ENCODE data around the gene NT5DC1. TPM values are rescaled to one million over a fixed set of nuclear protein-coding genes. Genes with fewer than 3 reads are reported as not detected.

NT5DC1 gene
- total and polyA plus RNA-seq, 7 experiments from 2014 or later: 30.5 to 53.4 (median 45.8) TPM

DNA sequence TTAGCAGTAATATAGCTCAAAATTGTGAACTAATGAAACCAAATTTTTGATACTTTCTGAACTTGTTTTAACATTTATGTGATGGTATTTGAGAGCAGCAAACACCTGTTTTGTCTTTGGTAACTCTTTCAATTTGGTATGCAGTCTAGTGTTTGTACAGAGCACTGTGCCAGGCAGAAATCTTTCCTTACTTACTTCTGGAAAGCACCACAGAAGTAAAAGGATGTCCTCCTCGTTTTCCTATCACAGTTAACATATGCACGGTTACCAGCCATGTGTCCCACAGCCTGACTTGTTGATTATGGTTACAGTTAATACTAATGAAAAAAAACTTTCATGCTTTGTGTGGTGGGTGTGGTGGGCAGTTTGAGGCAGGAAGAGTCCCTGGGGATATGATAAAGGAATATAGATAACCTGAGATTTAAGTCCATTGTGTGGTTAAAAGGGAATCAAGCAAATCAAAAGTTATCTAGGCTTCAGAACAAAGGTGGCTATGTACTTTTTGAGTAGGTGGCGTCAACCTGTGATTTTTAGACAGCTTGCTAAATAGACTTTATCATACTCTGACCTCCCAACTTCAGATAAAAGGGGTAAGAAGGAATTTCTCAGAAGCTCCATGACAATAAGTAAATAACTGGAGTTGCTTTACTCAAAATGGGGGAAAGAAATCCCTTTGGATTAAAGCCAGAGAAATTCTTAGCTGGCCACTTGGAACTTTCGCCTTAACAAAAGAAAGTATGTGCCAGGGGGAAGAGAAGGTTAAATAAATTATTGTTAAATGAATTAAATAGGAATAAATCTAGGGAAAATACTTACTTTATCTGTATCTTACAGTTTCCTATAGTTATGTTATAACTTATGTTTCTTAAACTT is 45.4 kb downstream of the NT5DC1 start:
- no peak for ATAC-seq
- H3K4me3 ChIP-seq (ENCODE audit: low read length): no peak overlapping the region
- H3K4me1 ChIP-seq (ENCODE audit: control insufficient read depth in 2 of 2, insufficient read depth in 2 of 2, low read length in 2 of 2): no peaks in the 10 kb centered on the region
- POLR2A ChIA-PET: no interaction called here
- no peak overlapping the region for H3K4me3 Mint-ChIP-seq
- H3K4me1 Mint-ChIP-seq: peaks cover 0 to 5% (median 0%) of the 10 kb centered on the region in 7 donors
- H3K36me3 ChIP-seq (ENCODE audit: control insufficient read depth in 2 of 3, insufficient read depth in 3 of 3, low read length in 3 of 3): no peaks in the 10 kb centered on the region
- H3K27me3 ChIP-seq (ENCODE audit: control insufficient read depth in 2 of 2, insufficient read depth in 2 of 2, low read length in 2 of 2): no peaks in the 10 kb centered on the region
- CTCF ChIA-PET: no interaction called here
- intact Hi-C loops (cut with micrococcal nuclease): no loop called here
- no peak overlapping the region for H3K27ac ChIP-seq (ENCODE audit: low read depth, low read length)
- H3K9me3 Mint-ChIP-seq: no peaks in the 10 kb centered on the region
- peaks cover 0 to 22% (median 5%) of the 10 kb centered on the region in 5 donors for H3K36me3 Mint-ChIP-seq
- no peak overlapping the region for H3K27ac Mint-ChIP-seq
- no peaks in the 10 kb centered on the region for H3K27me3 Mint-ChIP-seq
- no peak for DNase-seq
- H3K9me3 ChIP-seq (ENCODE audit: control insufficient read depth in 2 of 3, low read length in 3 of 3): no peaks in the 10 kb centered on the region

DNA sequence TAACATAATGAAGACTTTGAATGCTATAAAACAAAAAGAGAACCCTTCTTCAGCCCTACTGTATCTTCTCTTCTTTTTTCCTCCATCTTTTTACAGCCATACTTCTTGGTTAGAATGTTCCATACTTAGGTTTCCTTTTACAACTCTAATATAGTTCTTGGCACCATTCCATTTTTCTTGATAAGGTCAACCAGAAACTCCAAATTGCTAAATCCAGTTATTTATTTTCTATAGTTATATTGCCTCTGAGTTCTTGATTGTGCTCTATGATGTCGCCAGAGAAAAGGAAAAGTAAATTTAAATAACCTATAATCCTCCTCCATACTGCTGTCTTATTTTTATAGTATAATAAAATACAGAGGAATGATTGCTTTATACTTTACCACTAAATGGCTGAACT is 52.0 kb downstream of the NT5DC1 start:
- H3K27ac Mint-ChIP-seq: no peak overlapping the region
- ATAC-seq: no peak
- no peaks in the 10 kb centered on the region for H3K4me1 ChIP-seq (ENCODE audit: control insufficient read depth in 2 of 2, insufficient read depth in 2 of 2, low read length in 2 of 2)
- H3K4me1 Mint-ChIP-seq: peaks cover 0 to 17% (median 12%) of the 10 kb centered on the region in 7 donors
- H3K9me3 Mint-ChIP-seq: no peaks in the 10 kb centered on the region
- no peaks in the 10 kb centered on the region for H3K27me3 Mint-ChIP-seq
- peaks cover 0 to 22% (median 6%) of the 10 kb centered on the region in 5 donors for H3K36me3 Mint-ChIP-seq
- no peak overlapping the region for H3K27ac ChIP-seq (ENCODE audit: low read depth, low read length)
- POLR2A ChIA-PET: no interaction called here
- H3K36me3 ChIP-seq (ENCODE audit: control insufficient read depth in 2 of 3, insufficient read depth in 3 of 3, low read length in 3 of 3): no peaks in the 10 kb centered on the region
- CTCF ChIA-PET: no interaction called here
- H3K4me3 Mint-ChIP-seq: no peak overlapping the region
- intact Hi-C loops (cut with micrococcal nuclease): no loop called here
- no peak overlapping the region for H3K4me3 ChIP-seq (ENCODE audit: low read length)
- no peaks in the 10 kb centered on the region for H3K9me3 ChIP-seq (ENCODE audit: control insufficient read depth in 2 of 3, low read length in 3 of 3)
- no peak for DNase-seq
- H3K27me3 ChIP-seq (ENCODE audit: control insufficient read depth in 2 of 2, insufficient read depth in 2 of 2, low read length in 2 of 2): no peaks in the 10 kb centered on the region

DNA sequence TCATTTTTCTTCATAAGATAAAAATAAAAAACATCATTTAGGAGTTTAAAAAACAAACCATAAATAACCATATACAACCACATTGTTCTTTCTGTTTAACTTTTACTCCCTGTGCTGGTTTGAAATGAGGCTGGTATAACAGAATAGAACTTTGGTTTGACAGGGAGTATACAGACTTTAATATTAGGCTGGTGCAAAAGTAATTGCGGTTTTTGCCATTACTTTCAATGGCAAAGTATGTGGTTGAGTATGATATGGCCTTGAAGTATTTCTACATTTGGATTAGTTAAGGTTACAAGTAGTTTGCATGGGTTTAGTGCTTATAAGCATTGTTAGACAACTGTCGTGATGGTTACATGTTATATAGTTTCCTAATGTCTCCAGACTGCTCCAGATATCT is 54.2 kb downstream of the NT5DC1 start:
- no peak for ATAC-seq
- no peaks in the 10 kb centered on the region for H3K27me3 Mint-ChIP-seq
- Histone ChIP-seq H3K36me3 (ENCODE audit: control insufficient read depth in 2 of 3, insufficient read depth in 3 of 3, low read length in 3 of 3) (no peaks in the 10 kb centered on the region), H3K27ac (ENCODE audit: low read depth, low read length) (no peak overlapping the region), H3K4me3 (ENCODE audit: low read length) (no peak overlapping the region), H3K9me3 (ENCODE audit: control insufficient read depth in 2 of 3, low read length in 3 of 3) (no peaks in the 10 kb centered on the region), H3K27me3 (ENCODE audit: control insufficient read depth in 2 of 2, insufficient read depth in 2 of 2, low read length in 2 of 2) (no peaks in the 10 kb centered on the region), H3K4me1 (ENCODE audit: control insufficient read depth in 2 of 2, insufficient read depth in 2 of 2, low read length in 2 of 2) (no peaks in the 10 kb centered on the region)
- peaks cover 5 to 32% (median 19%) of the 10 kb centered on the region in 5 donors for H3K36me3 Mint-ChIP-seq
- peaks cover 0 to 5% (median 0%) of the 10 kb centered on the region in 11 donors for H3K9me3 Mint-ChIP-seq
- no peak overlapping the region for H3K27ac Mint-ChIP-seq
- no peak for DNase-seq
- H3K4me1 Mint-ChIP-seq: peaks cover 0 to 20% (median 12%) of the 10 kb centered on the region in 7 donors
- POLR2A ChIA-PET: no interaction called here
- CTCF ChIA-PET: no interaction called here
- intact Hi-C loops (cut with micrococcal nuclease): no loop called here
- H3K4me3 Mint-ChIP-seq: no peak overlapping the region

DNA sequence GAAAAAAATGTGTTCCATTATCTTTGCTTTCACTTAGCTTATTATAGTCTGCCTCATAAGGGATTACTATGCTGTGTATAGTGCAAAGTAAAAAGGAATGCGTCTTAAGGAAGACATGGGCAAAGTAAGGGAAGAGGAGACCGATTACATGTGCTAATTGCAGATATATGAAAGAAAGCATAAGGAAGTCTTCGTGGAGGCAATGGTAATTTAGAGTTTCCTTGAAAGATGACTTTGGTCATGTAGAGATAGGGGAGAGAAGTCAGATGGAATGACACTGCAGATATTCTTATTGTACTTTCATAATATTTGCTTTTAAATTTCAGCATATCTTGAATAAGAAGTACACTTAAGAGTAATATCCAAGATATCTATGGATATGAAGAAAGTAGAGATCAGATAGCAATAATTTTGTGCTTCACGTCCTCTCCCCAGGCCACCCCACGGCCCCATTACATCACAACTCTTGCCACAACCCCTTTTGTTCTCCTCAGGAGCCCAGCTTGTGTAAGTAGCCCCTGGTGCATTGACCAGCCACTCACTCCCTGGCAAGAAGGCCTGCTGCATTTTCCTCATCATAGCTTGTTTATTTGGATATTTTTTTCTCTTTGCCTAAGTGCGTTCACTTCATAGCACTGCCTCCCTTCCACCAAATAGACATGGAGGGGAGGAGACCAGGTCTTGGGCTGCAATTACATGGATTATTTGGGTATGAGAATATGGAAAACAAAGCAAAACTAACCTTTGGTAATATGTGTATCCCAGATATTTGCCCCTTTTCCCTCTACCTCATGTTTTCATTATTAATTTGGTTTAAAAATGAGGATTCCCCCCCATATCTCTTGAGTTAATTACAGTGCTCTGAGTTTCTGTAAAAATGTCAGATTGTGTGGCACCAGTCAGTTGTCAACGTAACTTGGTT is 56.0 kb downstream of the NT5DC1 start:
- CTCF ChIA-PET: no interaction called here
- H3K27ac Mint-ChIP-seq: peak overlapping the region in 1 of 9 donors; percentile 74

DNA sequence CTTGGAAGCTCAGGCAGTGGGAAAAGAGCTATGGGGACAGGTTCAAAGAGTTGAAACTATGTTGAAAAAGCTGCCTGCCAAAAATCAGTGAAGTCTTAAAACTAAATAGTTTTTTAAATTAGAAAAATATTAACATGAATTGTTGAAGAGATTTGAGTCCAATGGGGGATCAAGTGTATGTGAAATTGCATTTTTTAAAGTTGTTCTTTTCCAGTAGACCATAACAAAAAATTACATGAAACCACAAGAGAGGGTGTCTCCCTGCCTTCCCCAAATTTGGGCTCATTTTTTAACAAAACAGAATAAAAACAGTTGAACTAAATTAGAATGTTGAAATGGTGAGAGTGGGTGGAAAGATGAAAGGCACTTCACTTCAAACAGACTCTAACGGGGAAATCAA is 56.7 kb downstream of the NT5DC1 start:
- H3K27ac ChIP-seq (ENCODE audit: low read depth, low read length): no peak overlapping the region
- intact Hi-C loops (cut with micrococcal nuclease): no loop called here
- Mint-ChIP-seq H3K27me3 (no peaks in the 10 kb centered on the region), H3K9me3 (peaks cover 0 to 17% (median 3%) of the 10 kb centered on the region in 11 donors), H3K4me3 (no peak overlapping the region), H3K36me3 (peaks cover 8 to 46% (median 38%) of the 10 kb centered on the region in 5 donors), H3K27ac (no peak overlapping the region), H3K4me1 (peaks cover 0 to 20% (median 12%) of the 10 kb centered on the region in 7 donors)
- no peaks in the 10 kb centered on the region for H3K36me3 ChIP-seq (ENCODE audit: control insufficient read depth in 2 of 3, insufficient read depth in 3 of 3, low read length in 3 of 3)
- CTCF ChIA-PET: interaction anchor here (0.7 kb wide), 1 partner anchor 553 kb away, joined by 3 read pairs; no protein-coding TSS in a partner anchor
- no peaks in the 10 kb centered on the region for H3K4me1 ChIP-seq (ENCODE audit: control insufficient read depth in 2 of 2, insufficient read depth in 2 of 2, low read length in 2 of 2)
- DNase-seq: no peak
- POLR2A ChIA-PET: no interaction called here
- ATAC-seq: no peak
- H3K9me3 ChIP-seq (ENCODE audit: control insufficient read depth in 2 of 3, low read length in 3 of 3): no peaks in the 10 kb centered on the region
- H3K4me3 ChIP-seq (ENCODE audit: low read length): no peak overlapping the region
- H3K27me3 ChIP-seq (ENCODE audit: control insufficient read depth in 2 of 2, insufficient read depth in 2 of 2, low read length in 2 of 2): no peaks in the 10 kb centered on the region

More for the DNA sequence above, 56.0 kb downstream of the NT5DC1 start:
- no peaks in the 10 kb centered on the region for H3K9me3 ChIP-seq (ENCODE audit: control insufficient read depth in 2 of 3, low read length in 3 of 3)
- intact Hi-C loops (cut with micrococcal nuclease): no loop called here
- no peaks in the 10 kb centered on the region for H3K36me3 ChIP-seq (ENCODE audit: control insufficient read depth in 2 of 3, insufficient read depth in 3 of 3, low read length in 3 of 3)
- H3K9me3 Mint-ChIP-seq: peaks cover 0 to 11% (median 3%) of the 10 kb centered on the region in 11 donors
- DNase-seq (no peak), ATAC-seq (peak; percentile 26)
- H3K27me3 Mint-ChIP-seq: no peaks in the 10 kb centered on the region
- no peak overlapping the region for H3K4me3 Mint-ChIP-seq
- peaks cover 0 to 20% (median 12%) of the 10 kb centered on the region in 7 donors for H3K4me1 Mint-ChIP-seq
- no peaks in the 10 kb centered on the region for H3K27me3 ChIP-seq (ENCODE audit: control insufficient read depth in 2 of 2, insufficient read depth in 2 of 2, low read length in 2 of 2)
- peaks cover 6 to 39% (median 31%) of the 10 kb centered on the region in 5 donors for H3K36me3 Mint-ChIP-seq
- H3K4me1 ChIP-seq (ENCODE audit: control insufficient read depth in 2 of 2, insufficient read depth in 2 of 2, low read length in 2 of 2): no peaks in the 10 kb centered on the region
- H3K4me3 ChIP-seq (ENCODE audit: low read length): no peak overlapping the region
- H3K27ac ChIP-seq (ENCODE audit: low read depth, low read length): no peak overlapping the region
- POLR2A ChIA-PET: no interaction called here

DNA sequence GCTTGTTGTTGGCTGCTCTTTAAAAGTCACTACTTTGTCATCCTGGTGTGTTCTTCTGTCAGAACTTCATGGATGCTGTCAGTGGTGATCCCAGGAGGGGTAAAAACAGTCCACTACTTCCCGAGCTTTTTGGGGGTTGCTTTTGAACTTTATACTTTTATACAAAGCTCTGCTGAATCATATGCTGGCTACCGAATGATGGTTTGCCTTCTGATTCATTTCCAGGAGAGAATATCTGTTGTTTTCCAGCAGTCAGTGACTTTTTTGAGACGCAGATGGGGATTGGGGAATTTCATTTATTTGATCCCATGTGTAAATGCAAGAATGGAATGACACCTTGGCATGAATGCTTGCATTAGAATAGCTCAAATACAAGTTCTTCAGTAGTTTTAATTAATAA is 58.0 kb downstream of the NT5DC1 start:
- no peak for ATAC-seq
- POLR2A ChIA-PET: no interaction called here
- Mint-ChIP-seq H3K4me3 (no peak overlapping the region), H3K27me3 (no peaks in the 10 kb centered on the region), H3K9me3 (peaks cover 1 to 28% (median 7%) of the 10 kb centered on the region in 11 donors), H3K27ac (no peak overlapping the region), H3K36me3 (peaks cover 9 to 57% (median 48%) of the 10 kb centered on the region in 5 donors), H3K4me1 (peaks cover 0 to 25% (median 12%) of the 10 kb centered on the region in 7 donors)
- H3K27ac ChIP-seq (ENCODE audit: low read depth, low read length): no peak overlapping the region
- H3K27me3 ChIP-seq (ENCODE audit: control insufficient read depth in 2 of 2, insufficient read depth in 2 of 2, low read length in 2 of 2): no peaks in the 10 kb centered on the region
- no peaks in the 10 kb centered on the region for H3K9me3 ChIP-seq (ENCODE audit: control insufficient read depth in 2 of 3, low read length in 3 of 3)
- intact Hi-C loops (cut with micrococcal nuclease): no loop called here
- H3K36me3 ChIP-seq (ENCODE audit: control insufficient read depth in 2 of 3, insufficient read depth in 3 of 3, low read length in 3 of 3): no peaks in the 10 kb centered on the region
- H3K4me3 ChIP-seq (ENCODE audit: low read length): no peak overlapping the region
- no peaks in the 10 kb centered on the region for H3K4me1 ChIP-seq (ENCODE audit: control insufficient read depth in 2 of 2, insufficient read depth in 2 of 2, low read length in 2 of 2)
- DNase-seq: no peak
- CTCF ChIA-PET: no interaction called here

Data from naive thymus-derived CD4-positive, alpha-beta T cell (primary cell).